Activated T-cell treated with anti-CD3 and anti-CD28 coated beads for 1 hour (primary cell): ENCODE data around the gene SLC24A3.

Experiments used
- DNase-seq: peaks from one replicate; pipeline ENCODE4 v3.0.0-alpha.2; 2020; ENCODE audit warnings: low read depth

Gene SLC24A3

DNA sequence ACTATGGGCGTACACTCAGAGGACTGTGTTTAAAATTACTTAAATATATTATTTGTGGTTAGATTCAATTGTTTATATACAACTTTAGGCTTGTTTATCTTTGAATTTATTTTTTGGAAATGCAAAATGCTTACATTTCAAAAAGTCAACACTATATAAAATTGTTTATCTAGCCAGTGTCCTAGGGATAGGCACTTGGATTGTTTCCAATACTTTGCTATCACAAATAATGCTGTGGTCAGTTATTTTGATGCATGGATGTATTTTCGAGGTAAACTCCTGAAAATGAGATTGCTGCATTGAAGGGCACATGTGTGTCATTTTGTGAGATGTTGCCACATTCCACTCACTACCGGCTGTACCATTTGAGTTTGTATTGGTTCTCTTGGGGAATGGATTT lies 213.9 kb downstream of the SLC24A3 start:
- no peak for DNase-seq

DNA sequence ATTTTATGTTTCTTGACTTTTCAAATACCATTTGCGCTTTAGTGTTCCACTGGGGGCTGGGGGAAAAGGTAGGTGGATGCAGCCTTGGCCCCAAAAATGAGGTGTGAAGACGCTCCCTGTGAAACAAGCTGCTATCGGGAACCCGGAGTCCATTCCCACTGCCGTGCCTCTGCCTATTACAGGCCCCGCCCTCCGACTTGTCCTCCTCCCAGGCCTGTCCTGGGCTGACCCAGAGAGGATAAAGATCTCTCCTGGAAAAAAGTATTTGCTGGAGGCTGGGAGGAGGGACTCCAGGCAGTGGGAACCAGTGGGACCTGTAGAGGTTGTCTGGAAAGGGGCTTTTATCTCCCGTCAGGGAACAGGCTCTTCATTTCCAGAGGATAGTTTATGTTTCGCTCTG lies 215.0 kb downstream of the SLC24A3 start:
- DNase-seq, result no peak

DNA sequence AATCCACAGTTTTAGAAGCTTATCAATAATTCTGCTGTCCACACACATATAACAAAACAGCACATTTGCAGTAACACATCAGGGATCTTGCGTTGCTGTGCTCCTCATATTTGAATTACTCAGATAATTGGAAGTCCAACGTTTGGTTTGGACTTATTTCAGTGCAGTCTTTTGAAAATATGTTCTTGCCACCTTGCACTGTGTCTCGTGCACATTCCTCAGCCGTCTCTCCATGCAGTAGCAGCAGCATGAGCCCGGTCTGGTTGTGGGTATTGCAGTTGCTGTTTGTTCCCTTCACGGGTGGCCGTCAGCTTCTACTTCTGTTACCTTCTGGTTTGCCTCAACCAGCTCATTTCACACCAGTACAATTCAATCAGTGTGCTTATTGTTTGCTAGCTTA lies 215.5 kb downstream of the SLC24A3 start:
- DNase-seq, result no peak

GRCh38 chr20:19428324-19428723 lies 215.9 kb downstream of the SLC24A3 start:
- no peak for DNase-seq

DNA sequence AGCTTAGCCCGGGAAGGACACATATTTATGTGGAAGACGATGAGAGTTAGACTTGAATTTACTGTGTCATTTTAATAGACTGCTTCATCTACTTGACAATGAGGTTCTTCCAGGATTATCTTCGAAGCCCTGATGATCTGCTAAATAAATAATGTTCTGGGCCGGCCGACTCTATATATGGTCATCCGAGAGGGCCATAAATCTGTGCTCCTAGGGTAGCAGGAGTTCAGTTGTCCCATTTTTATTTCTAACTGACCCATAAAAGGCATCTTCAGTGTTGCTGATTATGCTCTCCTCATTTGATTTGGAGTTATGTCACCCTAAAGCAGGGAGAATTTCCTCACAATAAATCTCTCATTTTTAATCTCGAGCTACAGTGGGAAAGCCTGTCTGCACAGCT lies 217.1 kb downstream of the SLC24A3 start:
- DNase-seq, result no peak

DNA sequence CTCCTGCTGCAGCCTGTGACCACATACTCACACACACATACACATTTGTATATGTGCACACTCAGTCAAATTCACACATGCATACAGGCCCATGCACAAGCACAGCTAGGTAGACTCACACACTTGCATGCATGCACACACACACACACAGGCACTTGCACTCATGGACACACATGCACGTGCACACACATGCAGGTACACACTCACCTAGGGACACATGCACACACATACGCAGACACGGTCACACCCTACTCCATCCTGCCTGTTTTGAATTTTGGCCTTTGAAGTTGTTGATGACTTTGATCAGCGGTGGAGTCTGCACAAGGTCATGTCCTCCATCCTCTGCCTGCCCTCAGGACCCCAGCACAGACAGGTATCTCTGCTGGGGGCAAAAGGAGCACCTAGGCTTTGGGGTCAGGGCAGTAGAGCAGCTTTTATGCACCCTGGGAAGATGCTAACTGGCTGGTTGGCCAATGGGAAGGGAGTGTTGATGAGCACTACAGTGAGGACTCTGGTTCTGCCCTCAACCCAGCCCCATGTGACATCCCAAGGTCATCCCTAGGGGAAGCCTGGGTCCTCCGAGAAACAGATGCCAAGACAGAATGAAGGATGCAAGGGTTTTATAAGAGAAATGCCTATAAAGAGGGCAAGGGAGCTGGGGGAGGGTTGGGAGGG lies 218.3 kb downstream of the SLC24A3 start:
- no peak for DNase-seq

- DNase-seq, result no peak
These were observed 218.9 kb downstream of the SLC24A3 start for GRCh38 chr20:19431316-19431700.

- no peak for DNase-seq
These were observed 219.5 kb downstream of the SLC24A3 start for GRCh38 chr20:19431906-19432305.

- no peak for DNase-seq
These were observed 221.2 kb downstream of the SLC24A3 start for GRCh38 chr20:19433371-19434350.

DNA sequence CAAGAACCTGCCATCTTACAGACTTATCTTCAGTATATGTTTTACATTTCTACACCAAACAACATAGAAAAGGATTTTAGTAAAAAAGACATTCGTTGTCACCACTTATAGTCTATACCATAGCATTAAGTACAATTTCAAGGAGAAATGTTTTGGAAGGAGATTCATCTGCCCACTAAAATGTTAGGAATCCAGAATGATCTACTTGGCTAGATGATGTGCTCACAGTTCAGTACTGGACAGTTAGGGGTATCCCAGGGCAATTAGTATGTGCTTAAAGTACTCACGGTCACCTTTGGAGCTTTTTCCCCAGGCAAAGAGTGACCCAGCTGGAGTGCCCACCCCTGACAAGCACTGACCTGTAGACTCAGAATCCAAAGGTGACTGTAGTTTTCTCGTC lies 222.9 kb downstream of the SLC24A3 start:
- DNase-seq, result no peak

DNA sequence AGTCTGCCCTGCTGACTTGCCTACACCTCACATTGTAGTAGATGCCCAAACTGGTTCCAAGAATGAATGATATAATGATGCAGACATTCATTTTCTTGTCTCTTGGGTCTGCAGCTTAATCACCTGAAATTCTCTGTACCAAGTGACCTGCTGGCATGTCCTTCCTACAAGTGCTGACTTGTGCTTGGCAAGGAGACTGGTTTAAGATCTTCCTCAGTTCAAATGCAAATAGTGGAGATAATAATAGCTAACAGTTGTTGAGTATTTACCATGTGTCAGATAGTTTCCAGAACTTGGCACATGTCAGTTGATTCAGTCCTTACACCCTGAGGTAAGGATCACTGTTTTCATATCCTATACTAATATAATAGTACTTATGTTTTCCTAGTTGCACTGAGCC lies 223.4 kb downstream of the SLC24A3 start:
- DNase-seq, result no peak

DNA sequence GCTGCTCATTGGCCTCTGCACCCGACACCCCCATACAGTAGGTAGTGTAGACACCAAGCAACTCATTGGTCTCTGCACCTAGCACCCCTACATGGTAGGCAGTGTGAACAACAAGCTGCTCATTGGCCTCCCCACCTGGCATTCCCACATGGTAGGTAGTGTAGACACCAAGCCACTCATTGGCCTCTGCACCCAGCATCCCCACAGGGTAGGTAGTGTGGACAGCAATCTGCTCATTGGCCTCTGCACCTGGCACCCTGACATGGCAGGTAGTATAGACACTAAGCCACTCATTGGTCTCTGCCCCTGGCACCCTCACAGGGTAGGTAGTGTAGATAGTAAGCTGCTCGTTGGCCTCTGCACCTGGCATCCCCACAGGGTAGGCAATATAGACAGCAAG lies 226.0 kb downstream of the SLC24A3 start:
- no peak for DNase-seq

- no peak for DNase-seq
These were observed 228.5 kb downstream of the SLC24A3 start for GRCh38 chr20:19440660-19441527.

GRCh38 chr20:19446246-19446645 lies 233.8 kb downstream of the SLC24A3 start:
- DNase-seq, result no peak

DNA sequence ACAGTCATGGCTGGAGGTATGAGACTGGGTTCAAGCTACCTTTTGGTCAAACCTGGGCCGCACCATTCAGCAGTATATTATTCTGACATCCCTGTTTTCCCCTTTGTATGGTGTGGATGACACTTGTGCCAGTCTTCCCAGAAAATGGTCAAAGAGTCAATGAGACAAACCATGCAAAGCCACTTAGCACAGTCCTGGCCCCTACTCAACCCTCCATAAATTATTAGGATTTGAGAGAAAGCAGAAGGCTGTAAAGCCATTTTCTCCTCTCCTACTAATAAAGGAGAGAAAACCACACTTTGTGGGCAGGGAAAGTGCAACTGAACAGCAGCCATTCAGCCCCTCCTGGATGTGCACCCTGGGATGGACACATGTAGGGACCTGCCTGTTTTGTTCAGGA lies 236.2 kb downstream of the SLC24A3 start:
- DNase-seq, result no peak

DNA sequence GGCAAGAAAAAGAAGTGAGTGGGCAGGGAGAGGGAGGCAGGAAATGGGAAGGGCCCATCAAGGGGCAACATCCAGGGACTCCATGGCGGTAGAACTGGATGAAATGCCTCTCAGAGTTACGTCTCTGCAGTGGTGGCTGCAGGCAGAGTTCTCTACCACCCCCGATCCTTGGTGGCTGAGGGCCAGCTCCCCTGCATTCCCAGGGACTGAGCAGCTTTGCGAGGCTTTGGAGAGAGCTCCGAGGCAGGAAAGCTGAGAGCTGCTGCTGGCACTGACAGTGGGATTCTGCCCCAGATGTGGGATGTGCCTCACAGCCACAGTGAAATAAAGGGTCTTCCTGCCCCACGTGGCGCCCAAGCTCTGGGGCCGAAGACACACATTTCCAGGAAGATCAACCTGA lies 236.6 kb downstream of the SLC24A3 start:
- no peak for DNase-seq

- DNase-seq, result no peak
These were observed 238.9 kb downstream of the SLC24A3 start for GRCh38 chr20:19451231-19451922.

DNA sequence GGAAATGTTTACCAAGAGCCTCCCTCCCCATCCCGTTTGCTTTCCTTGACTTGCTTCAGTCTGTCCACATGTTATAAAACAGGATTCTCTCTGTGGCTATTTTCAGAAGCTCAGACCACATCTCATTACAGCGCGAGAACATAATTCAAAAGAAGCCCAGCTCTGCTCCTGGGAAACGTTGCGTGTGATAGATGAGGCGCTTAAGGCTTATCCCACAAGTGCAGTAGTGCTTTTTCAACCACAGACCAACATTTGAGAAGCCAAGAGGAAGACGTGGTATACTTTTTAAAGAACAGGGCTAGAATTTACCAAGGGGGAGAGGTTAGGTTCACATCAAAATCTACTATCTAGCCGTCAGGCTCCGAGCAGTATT lies 239.5 kb downstream of the SLC24A3 start:
- no peak for DNase-seq

- no peak for DNase-seq
These were observed 241.0 kb downstream of the SLC24A3 start for GRCh38 chr20:19453410-19453809.

DNA sequence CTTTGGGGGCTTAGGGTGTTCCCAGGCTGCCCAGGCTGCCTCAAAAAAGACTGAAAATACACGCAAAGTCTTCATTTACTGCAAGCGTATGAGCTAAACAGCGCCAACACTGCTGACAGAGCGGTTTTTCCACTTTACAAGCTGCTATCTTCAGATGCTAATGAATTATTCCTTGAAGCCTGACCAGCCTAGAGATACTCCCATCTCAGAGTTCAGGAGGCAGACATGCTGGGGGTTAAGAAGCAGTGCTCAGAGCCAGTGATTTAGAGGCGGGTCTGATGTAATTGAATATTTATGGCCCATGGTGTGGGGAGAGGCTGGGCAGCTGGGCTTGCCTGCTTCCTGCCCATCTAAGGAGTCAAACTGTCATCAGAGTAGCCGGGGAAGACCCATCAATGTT lies 241.4 kb downstream of the SLC24A3 start:
- no peak for DNase-seq

- no peak for DNase-seq
These were observed 244.4 kb downstream of the SLC24A3 start for GRCh38 chr20:19456595-19457395.
